GM13977 (cell line): ENCODE measurements around the gene AKT2.

ENCODE experiments used
- DNase-seq: peaks from one replicate; pipeline ENCODE4 v3.0.0; 2012; ENCODE audit warnings: low spot score
- in situ Hi-C: fragments of 300-500 bp; cut with MboI; formaldehyde crosslinking; loops from one replicate; pipeline ENCODE4 v1.12.0; 2022; ENCODE audit warnings: low sequenced_read_pairs, low pct_unique_long_range_greater_than_20kb, mixed read lengths, inconsistent platforms; ENCODE audit not compliant: unreplicated experiment
- TF ChIP-seq, protein P1 (sequence below): IDR thresholded peaks from 2 replicates; pipeline ENCODE4 v1.5.1; 2012; ENCODE audit warnings: mild to moderate bottlenecking, control low read depth; ENCODE audit not compliant: insufficient read depth; ENCODE audit errors: extremely low read depth, missing control alignments

The AKT2 gene

DNA sequence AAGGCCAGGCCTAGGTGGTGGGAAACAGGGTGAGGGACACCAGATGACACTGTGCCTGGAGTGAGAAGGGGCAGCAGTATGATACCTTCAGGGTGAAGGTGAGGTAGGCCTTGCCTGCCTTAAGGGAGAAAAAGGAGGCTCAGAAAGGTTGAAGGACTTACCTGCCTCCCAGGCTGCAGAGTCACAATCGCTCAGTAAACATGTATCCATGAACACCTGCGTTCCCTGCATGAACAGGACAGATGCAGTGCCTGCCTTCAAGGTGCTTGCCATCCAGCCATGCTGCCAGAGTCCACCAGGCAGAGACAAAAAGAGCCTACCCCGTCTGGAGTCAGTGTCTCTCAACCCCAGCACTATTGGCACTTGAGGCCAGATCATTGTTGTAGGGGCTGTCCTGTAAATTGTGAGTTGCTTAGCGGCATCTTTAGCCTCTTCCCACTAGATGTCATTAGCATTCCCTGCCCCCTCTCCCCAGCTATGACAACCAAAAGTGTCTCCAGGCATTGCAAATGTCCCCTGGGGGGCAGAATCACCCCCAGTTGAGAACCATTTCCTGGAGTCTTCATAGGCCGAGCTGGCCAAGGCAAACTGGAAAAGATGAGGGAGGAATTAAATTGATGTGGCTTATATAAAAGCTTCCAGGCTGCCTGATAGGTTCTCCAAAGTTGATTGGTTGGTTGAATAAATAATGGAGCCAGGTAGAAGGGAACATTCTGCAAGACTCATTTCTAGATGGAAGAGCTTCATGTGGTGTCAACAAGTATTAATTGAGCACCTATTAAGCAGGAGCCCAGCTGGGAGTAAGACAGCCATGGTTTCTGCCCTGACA is 92.2 kb downstream of the AKT2 start:
- TF ChIP-seq, protein P1, sequence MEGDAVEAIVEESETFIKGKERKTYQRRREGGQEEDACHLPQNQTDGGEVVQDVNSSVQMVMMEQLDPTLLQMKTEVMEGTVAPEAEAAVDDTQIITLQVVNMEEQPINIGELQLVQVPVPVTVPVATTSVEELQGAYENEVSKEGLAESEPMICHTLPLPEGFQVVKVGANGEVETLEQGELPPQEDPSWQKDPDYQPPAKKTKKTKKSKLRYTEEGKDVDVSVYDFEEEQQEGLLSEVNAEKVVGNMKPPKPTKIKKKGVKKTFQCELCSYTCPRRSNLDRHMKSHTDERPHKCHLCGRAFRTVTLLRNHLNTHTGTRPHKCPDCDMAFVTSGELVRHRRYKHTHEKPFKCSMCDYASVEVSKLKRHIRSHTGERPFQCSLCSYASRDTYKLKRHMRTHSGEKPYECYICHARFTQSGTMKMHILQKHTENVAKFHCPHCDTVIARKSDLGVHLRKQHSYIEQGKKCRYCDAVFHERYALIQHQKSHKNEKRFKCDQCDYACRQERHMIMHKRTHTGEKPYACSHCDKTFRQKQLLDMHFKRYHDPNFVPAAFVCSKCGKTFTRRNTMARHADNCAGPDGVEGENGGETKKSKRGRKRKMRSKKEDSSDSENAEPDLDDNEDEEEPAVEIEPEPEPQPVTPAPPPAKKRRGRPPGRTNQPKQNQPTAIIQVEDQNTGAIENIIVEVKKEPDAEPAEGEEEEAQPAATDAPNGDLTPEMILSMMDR = no peak
- in situ Hi-C loops = no loop called here

DNA sequence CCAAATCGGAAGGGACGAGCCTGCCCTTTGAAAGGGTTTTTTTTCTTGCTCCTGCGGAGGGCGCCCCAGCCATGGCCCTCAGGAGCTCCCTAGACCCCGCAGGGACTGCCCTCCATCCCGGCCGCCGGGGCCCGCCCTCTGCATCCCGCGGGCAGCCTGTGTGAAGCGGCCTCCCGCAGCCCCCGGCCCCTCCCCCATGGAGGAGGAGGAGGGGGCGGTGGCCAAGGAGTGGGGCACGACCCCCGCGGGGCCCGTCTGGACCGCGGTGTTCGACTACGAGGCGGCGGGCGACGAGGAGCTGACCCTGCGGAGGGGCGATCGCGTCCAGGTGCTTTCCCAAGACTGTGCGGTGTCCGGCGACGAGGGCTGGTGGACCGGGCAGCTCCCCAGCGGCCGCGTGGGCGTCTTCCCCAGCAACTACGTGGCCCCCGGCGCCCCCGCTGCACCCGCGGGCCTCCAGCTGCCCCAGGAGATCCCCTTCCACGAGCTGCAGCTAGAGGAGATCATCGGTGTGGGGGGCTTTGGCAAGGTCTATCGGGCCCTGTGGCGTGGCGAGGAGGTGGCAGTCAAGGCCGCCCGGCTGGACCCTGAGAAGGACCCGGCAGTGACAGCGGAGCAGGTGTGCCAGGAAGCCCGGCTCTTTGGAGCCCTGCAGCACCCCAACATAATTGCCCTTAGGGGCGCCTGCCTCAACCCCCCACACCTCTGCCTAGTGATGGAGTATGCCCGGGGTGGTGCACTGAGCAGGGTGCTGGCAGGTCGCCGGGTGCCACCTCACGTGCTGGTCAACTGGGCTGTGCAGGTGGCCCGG is 93.1 kb downstream of the AKT2 start:
- TF ChIP-seq, protein P1 = peak; percentile 40
- peak; percentile 70 for DNase-seq

More for the DNA sequence above, 92.2 kb downstream of the AKT2 start:
- DNase-seq = no peak

DNA sequence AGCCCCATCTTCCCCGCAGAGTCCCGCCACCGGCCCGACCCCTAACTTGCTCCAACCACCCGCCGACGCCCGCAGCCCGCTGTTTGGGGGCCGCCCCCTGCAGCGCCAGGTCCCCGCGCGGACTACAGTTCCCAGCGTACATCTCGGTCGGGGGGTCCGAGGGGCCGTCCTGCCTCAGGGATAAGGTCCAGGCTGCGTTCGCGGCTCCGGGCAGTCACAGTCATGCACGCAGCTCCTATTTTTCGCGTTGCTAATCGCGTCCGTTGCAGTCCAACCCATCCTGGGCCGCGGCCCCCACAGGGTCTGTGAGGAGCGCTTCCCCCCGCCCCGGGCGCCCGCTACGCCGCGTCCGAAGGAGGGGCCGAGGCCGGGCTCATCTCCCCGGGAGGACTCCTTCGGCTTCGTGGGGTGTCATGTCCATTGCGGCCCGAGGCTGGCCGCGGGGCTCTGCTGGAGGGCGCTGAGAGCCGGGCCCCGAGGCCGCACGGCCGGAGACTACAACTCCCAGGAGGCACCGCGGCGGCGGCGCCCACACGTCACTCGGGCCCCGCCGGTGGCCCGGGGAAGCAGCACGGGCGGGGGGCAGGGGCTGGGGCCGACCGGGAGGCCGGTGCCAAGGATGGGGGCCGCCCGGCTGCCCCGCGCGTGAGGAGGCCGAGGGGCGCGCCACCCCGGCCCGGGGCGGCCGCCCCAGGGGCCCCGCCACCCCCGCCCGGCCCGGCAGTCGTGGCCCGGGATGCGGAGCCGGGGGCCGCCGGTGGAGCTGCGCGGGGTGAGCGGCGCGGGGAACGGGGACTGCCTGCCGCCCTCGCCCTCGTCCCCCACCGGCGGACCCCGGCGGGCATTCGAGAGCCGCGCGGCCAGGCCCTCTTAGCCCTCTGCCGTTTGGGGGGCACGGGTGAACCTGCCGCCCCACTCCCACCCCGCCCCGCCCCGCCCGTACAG is 94.0 kb downstream of the AKT2 start, which contains the start of gene MAP3K10:
MAP3K10 (plus strand) TSS at position 536 of the 945 bp plus-strand sequence. CDS start 606 bp downstream, outside the sequence.
- DNase-seq = peak; percentile 93
- TF ChIP-seq, protein P1 = no peak
- in situ Hi-C loops = no loop called here

More for the DNA sequence above, 93.1 kb downstream of the AKT2 start:
- in situ Hi-C loops = no loop called here

DNA sequence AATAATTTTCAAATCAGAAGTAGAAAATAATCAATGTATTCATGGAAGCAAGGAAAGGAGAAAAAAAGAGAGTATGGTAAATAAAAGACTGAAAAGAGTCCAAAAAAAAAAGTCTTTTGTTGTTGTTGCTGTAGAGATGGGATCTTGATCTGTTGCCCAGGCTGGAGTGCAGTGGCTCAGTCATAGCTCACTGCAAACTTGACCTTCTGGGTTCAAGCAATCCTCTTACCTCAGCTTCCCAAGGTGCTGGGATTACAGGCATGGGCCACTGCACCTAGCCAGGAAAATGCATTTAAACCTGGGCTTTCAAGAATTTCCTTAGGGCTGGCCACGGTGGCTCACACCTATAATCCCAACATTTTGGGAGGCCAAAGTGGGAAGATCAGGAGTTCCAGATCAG is 100.9 kb downstream of the AKT2 start:
- in situ Hi-C loops = no loop called here
- TF ChIP-seq, protein P1 = no peak
- no peak for DNase-seq
